ENCODE data around the gene RAD9A. TPM values are rescaled to one million over a fixed set of nuclear protein-coding genes. Genes with fewer than 3 reads are reported as not detected.

The RAD9A gene
- total RNA-seq, 4 donors from 2014 or later: 37.0 to 73.4 (median 61.6) TPM

- H3K27ac ChIP-seq: no peak overlapping the region
- no peaks in the 10 kb centered on the region for H3K27me3 ChIP-seq
- H3K36me3 ChIP-seq: no peaks in the 10 kb centered on the region
- TF ChIP-seq CTCF (IDR thresholded peaks at IDR 0.05): no peak
- no peak for TF ChIP-seq POLR2A (IDR thresholded peaks at IDR 0.05)
- no peaks in the 10 kb centered on the region for H3K9me3 ChIP-seq
- peaks cover 3 to 22% (median 11%) of the 10 kb centered on the region in 4 donors for H3K4me1 ChIP-seq
- peak in 1 of 3 donors; percentile 64 for DNase-seq
- no peak overlapping the region for H3K4me3 ChIP-seq
Observed at GRCh38 chr11:67379061-67380058, 12.4 kb upstream of the RAD9A start.

GRCh38 chr11:67381244-67381972 is 10.4 kb upstream of the RAD9A start:
- Histone ChIP-seq H3K27me3 (no peaks in the 10 kb centered on the region), H3K27ac (peak overlapping the region in 2 of 4 donors; percentile 57 to 75), H3K4me1 (peaks cover 0 to 10% (median 7%) of the 10 kb centered on the region in 4 donors), H3K4me3 (no peak overlapping the region), H3K9me3 (no peaks in the 10 kb centered on the region), H3K36me3 (no peaks in the 10 kb centered on the region)
- TF ChIP-seq CTCF (IDR thresholded peaks at IDR 0.05) (no peak), POLR2A (IDR thresholded peaks at IDR 0.05) (no peak)
- DNase-seq: no peak

GRCh38 chr11:67382276-67383136 is 9.3 kb upstream of the RAD9A start:
- peak; percentile 82 to 94 (median 89) for DNase-seq
- TF ChIP-seq CTCF (IDR thresholded peaks at IDR 0.05) (peak; percentile 95 to 98 (median 98)), POLR2A (IDR thresholded peaks at IDR 0.05) (peak in 1 of 2 donors; percentile 12)
- Histone ChIP-seq H3K36me3 (no peaks in the 10 kb centered on the region), H3K4me3 (no peak overlapping the region), H3K4me1 (peaks cover 0 to 10% (median 7%) of the 10 kb centered on the region in 4 donors), H3K27me3 (no peaks in the 10 kb centered on the region), H3K27ac (peak overlapping the region in 1 of 4 donors; percentile 7), H3K9me3 (no peaks in the 10 kb centered on the region)

GRCh38 chr11:67384851-67385366 is 6.9 kb upstream of the RAD9A start:
- Histone ChIP-seq H3K36me3 (no peaks in the 10 kb centered on the region), H3K9me3 (no peaks in the 10 kb centered on the region), H3K27ac (no peak overlapping the region), H3K4me1 (peaks cover 0 to 10% (median 6%) of the 10 kb centered on the region in 4 donors), H3K4me3 (no peak overlapping the region), H3K27me3 (no peaks in the 10 kb centered on the region)
- no peak for TF ChIP-seq POLR2A (IDR thresholded peaks at IDR 0.05)
- no peak for TF ChIP-seq CTCF (IDR thresholded peaks at IDR 0.05)
- DNase-seq: no peak

- H3K4me1 ChIP-seq: peaks cover 0 to 20% (median 3%) of the 10 kb centered on the region in 4 donors
- peak in 1 of 3 donors; percentile 44 for DNase-seq
- TF ChIP-seq CTCF (IDR thresholded peaks at IDR 0.05) (no peak), POLR2A (IDR thresholded peaks at IDR 0.05) (no peak)
Observed at GRCh38 chr11:67387069-67387468, 4.7 kb upstream of the RAD9A start.

More at GRCh38 chr11:67387069-67387468, 4.7 kb upstream of the RAD9A start:
- H3K36me3 ChIP-seq: no peaks in the 10 kb centered on the region
- H3K9me3 ChIP-seq: no peaks in the 10 kb centered on the region
- H3K4me3 ChIP-seq: no peak overlapping the region
- H3K27me3 ChIP-seq: no peaks in the 10 kb centered on the region
- no peak overlapping the region for H3K27ac ChIP-seq
